Fibroblast of skin of abdomen (primary cell): ENCODE results near the gene DNAH8.
"Not testable (repeated sequence)": the region's sequence is repeated elsewhere in the genome, so short reads cannot be mapped to it uniquely, and the experiment has no call there.

ENCODE experiments used
- DNase-seq: peaks from one replicate; pipeline ENCODE4 v3.0.0-alpha.2; 2013

Gene DNAH8

DNA sequence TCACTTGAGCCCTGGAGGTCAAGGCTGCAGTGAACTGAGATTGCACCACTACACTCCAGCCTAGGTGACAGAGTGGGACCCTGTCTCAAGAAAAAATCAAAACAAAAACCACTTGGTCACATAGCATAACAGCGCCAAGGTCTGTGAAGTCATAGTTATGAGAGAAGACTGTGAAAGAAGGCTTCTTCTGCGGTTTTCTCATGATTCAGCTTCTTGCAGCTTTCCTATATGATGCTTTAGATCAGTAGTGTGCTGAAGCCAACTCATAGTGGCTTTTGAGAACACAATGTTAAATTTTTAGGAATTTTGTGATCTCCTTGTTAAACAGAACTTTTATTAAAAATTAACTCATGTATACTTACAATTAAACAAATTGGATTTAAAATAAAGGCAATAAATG is 197.3 kb downstream of the DNAH8 start:
- no peak for DNase-seq

DNA sequence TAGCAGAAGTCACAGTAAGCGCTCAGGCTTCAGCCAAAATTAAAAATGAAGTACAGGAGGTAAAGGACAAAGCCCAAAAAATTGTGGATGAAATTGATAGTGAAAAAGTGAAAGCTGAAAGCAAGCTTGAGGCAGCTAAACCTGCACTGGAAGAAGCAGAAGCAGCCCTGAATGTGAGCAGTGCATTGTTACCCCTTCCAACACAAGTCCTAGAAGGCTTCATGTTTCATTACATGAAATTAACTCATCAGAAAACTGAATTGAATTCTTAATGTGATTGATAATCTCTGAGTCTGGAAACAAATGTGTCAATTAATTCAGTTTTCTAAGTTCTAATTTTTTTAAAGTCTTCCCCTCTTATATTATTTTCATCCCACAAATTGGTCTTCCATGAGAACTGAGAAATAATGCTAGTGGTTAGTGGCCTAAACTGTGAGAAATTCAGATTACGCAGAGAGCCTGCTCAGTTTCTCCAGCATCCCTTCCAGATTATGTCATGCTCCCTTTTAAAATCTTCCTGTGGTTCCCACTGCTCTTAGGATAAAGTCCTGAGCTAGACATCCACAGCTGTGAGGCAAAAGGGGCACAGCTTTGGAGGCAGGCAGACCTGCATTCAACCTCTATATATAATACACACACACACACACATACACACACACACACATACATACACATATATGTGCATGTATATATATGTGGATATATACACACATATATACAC is 200.3 kb downstream of the DNAH8 start:
- no peak for DNase-seq

DNA sequence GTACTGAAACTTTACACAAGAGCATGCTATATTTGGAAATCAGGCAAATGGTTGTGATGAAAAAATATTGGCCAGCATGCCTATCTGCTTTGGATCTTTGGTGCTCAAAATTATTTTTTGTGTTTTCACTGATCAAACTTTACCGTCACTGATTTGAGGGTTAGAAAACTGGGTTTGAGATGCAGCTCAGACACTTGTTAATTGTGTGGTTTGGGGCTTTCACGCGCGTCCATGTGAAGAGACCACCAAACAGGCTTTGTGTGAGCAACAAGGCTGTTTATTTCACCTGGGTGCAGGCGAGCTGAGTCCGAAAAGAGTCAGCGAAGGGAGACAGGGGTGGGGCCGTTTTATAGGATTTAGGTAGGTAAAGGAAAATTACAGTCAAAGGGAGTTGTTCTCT is 206.4 kb downstream of the DNAH8 start:
- DNase-seq, result not testable (repeated sequence)

DNA sequence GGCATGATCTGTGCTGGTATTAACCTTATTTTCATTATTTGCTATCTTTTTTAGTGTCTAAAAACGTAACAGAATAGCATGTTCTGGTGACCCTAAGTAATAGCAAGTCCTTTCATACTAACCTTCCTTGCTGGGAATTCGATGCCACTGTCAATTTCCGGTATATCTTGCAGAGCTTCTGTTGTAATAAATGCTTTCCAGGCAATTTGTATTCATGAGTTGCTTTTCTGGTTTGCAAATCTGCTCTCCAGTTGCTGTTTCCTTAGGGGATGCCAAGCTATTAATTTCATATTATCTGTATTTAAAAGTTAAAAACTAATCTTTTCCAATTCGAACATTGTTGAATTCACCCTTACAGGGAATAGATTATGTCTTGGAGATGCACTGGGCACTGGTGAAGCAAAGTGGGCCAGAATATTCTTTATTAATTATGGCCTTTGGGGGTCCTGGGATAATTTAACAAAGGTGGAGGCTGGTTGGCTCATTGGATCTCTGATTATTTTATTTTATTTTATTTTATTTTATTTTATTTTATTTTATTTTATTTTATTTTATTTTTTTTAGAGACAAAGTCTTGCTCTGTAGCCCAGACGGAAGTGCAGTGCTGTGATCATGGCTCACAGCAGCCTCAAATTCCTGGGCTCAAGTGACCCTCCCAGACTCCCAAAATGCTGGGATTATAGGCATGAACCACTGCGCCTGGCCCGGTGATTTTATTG is 209.8 kb downstream of the DNAH8 start:
- DNase-seq, result no peak

DNA sequence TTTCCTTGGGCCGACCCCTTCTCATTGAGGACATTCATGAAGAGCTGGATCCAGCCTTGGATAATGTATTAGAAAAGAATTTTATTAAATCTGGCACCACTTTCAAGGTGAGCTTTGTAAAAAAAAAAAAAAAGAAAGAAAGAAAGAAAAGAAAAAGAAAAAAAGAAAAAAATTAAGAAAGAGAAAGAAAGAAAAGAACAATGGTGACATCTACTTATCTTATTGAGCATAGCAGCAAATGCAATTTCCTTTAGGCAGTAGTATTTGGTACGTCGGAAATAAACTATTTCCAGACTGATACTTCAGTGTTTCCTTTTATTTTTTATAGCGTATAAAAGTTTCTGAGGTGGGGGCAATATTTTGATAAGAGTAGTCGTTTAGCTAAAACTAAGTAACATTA is 214.4 kb downstream of the DNAH8 start:
- no peak for DNase-seq

DNA sequence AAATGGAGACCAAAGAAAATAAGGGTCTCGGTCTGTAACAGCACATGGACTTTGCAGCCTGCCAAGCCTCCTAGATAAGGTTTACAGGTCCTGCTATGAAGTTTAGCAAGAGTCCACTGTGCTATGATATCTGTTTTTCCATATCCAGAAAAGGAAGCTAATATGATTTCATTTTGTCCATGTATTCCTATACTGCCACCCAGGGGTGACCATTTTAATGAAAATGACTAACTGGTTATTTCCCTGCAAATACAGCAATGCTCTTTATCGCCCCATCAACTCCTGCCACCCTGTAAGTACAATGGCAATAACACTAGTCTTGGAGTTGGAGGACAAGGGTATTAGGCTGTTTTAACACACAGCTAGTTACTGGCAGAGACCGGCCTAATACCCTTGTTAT is 218.3 kb downstream of the DNAH8 start:
- DNase-seq, result peak; percentile 1

DNA sequence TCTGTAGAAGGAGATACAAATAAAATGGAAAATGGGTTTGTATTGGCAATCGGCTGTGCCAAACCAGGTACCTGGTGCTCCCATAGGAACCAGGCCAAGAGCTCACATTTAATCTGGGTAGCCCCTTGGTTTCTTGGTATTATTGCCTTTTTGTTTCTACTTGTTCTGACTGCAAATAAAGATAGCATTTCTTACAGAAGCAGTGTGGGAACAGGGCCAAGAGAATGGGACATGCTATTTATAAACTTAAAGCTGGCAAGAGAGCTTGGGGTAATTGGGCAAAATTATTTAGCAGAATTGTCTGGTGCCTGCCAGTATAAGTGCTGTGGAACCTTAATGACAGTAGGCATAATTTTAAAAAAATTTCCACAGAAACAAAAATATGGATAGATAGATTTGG is 219.9 kb downstream of the DNAH8 start:
- DNase-seq, result no peak

DNA sequence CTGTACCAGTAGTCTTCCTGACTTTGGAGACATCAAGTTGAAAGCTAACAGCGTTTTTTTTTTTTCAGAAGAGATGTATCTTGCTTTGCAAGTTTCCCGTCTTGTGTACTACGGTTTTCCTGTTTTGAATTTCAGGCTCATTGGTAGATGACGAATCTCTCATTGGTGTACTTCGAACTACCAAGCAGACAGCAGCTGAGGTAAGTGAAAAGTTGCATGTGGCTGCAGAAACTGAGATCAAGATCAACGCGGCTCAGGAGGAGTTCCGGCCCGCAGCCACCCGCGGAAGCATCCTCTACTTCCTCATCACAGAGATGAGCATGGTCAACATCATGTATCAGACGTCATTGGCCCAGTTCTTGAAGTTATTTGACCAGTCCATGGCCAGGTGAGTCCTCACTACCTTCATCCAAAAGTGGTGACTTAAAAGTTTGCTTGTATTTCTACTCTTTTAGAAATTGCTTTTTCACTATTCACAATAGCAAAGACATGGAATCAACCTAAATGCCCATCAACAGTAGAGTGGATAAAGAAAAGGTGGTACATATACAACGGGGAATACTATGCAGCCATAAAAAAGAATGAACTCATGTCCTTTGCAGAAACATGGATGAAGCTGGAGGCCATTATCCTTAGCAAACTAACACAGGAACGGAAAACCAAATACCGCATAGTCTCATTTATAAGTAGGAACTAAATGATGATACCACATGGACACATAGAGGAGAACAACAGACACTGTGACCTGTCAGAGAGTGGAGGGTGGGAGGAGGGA is 222.9 kb downstream of the DNAH8 start:
- DNase-seq, result no peak

DNA sequence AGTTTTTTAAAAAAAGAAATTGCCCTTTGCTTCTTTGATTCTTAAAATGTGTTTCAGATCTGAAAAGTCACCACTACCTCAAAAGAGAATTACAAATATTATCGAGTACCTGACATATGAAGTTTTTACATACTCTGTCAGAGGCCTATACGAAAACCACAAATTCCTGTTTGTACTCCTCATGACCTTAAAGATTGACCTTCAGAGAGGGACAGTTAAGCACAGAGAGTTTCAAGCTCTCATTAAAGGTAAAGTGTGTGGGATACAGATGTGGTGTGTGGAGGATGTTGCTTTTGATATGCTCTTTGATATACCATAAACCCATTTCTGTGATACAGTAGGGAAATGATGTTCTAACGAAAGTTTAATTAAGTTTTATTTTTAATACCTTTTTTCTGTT is 223.6 kb downstream of the DNAH8 start:
- no peak for DNase-seq

DNA sequence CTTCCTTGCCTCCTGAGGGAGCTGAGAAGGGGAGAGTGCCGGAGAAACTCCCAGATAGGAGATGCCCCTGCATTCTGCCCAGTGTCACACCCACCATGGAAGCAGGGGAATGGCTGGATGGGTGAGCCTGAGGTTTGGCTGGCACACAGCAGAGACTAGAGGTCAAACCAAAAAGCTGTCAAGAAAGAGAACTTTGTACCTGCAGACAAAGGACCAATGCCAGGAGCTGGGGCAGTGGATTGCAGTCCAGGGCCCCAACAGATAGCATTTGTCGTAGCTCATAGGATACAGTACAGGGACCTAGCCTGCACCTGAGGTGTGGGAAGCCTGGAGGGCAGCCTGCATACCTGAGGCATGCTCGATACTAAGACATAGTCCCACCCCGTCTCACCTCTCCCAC is 227.3 kb downstream of the DNAH8 start:
- DNase-seq, result no peak

DNA sequence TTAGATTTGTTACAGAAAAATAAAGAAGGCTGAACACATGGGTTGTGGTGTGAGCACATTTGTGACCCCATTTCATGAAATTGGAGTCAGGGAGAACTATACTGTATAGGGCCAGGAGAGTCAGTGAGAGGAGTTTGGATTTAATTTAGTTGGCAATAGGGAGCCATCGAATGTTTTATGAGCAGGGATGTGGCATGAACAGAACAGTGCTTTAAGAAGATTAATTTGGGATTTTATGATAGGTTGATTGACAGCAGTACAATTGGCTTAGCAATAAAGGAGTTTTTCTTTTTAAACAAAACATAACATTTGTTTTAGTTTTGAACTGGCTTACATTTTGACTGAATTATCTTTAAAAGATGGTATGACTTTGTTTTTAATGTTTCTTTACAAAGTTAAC is 227.9 kb downstream of the DNAH8 start:
- no peak for DNase-seq

DNA sequence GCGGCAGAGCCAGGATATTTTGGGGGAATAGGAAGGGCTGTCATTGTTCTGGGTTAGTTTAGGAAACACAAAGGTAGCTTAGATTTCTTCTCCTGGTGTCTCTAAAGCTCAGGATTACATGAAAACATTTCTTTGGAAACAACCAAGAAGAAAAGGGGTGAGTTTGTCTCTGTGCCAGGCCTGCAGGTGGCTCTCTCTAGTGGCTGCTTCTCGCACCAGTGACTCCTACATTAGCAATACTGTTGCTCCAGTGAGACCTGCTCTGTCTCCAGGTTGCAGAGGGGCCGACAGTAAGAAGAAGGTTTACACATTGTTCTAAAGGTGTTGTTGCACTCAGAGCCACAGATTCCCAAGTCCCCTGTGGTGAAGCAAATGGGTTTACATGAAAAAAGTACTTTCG is 228.9 kb downstream of the DNAH8 start:
- DNase-seq, result no peak

DNA sequence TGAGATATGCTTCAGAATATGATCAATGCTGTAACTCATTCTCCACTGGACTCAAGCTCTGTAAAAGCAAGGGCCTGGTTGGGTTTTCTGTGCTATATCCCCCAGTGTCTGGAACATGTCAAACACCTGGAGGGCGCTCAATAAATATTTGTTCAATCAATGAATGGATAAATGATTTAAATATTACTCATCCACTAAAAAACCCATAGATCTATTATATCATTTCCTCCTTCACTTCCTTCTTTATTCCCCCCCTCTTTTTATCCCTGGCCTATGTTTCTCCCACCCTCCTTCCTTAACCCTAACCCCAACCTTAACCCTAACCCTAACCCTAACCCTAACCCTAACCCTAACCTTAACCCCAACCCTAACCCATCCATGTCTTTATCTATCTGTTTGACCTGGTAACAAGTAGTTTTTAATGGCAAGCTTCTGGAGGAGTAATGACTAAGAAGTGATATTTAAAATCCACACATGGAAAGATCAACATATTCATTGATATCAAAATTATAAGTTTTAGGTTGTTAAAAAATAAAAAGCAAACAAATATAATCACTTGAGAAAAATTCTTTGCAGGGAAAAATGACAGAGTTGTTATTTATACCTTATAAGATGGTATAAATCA is 229.7 kb downstream of the DNAH8 start:
- DNase-seq, result no peak

DNA sequence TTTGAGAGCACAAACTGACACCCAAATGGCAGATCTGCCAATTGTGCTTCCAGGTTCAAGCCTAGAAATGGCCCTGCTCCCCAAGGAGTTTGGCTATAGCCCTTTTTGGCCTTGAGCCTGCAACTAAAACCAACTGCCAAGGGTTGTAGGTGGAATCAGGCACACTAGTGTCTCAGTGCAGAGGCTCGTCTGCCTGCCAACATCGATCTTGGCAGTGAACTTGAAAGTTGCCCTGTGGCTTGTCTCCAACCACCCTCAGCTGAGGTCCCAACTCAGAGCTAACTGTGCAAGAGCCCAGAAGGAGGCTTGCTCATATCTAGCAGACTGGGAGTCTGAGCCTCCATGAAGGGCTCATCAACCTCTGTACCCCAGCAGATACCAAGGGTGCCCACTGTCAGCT is 240.8 kb downstream of the DNAH8 start:
- no peak for DNase-seq

DNA sequence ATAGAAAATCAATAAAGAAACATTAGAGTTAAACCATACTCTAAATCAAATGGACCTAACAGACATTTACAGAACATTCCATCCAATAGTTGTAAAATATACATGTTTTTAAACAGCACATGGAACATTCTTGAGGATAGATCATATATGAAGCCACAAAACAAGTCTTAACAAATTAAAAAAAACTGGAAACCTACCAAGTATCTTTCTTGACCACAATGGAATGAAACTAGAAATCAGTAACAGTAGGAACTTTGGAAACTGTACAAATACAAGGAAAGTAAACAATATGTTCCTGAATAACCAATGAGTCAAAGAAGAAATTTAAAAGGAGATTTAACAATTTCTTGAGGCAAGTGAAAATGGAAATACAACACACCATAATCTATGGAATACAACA is 242.3 kb downstream of the DNAH8 start:
- DNase-seq, result no peak

DNA sequence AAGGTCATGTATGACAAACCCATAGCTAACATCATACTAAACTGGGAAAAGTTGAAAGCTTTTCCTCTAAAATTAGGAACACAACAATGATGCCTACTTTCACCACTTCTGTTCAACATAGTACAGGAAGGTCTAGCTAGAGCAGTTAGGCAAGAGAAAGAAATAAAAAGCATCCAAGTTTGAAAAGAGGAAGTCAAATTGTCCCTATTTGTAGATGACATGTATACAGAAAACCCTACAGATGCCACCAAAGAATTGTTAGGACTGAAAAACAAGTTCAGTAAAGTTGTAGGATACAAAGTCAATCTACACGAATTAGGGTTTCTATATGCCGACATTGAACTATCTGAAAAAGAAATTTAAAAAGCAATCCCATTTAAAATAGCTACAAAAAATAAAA is 244.0 kb downstream of the DNAH8 start:
- DNase-seq, result no peak

DNA sequence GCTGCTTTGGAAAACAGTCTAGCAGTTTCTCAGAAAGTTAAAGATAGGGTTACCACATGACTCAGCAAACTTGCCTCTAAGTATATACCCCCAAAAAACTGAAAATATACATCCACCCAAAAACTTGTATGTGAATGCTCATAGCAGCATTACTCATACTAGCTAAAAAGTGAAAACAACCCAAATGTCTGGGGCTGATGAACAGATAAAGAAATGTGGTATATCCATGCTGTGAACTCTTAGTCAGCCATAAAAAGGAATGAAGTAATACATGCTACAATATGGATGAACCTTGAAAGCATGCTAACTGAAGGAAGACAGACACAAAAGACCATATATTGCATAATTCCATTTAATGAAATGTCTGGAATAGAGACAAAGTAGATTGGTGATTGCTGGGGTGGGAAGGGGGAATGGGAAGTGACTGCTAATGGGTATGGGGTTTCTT is 253.6 kb downstream of the DNAH8 start:
- no peak for DNase-seq

DNA sequence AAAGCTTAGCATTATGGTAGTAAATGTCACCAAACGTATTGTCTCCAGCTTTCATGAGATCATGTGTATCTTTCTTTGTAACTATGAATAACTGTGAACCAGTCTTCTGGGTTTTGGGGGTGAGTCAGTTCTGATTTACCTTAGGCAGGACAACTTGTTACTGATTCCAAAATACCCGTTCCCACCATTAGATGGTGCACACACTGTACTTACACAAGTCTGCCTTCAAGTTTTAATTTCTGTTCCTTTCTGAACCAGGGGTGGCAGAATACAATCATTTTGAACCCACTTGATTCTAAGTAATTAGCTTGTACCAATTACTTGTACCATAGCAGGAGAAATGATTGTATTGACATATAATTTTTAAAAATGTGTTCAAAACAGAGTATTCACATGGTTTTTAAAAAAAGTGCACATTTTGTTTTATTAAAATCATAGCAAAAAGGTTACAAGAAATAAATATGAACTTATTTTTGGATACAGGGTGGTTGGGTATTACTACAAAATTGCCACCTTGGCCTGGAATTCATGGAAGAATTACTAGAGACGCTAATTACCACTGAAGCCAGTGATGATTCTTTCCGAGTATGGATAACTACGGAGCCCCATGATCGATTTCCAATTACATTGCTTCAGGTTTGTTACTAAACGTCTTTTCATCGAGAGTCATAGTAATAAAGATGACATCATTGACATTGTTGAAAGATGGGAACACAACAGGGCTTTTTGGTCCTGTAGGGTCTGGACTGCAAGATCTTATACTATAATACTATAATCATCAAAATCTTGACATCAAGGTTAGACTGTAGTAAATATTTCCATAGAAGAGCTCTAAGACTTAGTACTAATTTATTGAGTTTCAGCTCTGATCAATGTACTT is 258.3 kb downstream of the DNAH8 start:
- DNase-seq, result peak; percentile 38

DNA sequence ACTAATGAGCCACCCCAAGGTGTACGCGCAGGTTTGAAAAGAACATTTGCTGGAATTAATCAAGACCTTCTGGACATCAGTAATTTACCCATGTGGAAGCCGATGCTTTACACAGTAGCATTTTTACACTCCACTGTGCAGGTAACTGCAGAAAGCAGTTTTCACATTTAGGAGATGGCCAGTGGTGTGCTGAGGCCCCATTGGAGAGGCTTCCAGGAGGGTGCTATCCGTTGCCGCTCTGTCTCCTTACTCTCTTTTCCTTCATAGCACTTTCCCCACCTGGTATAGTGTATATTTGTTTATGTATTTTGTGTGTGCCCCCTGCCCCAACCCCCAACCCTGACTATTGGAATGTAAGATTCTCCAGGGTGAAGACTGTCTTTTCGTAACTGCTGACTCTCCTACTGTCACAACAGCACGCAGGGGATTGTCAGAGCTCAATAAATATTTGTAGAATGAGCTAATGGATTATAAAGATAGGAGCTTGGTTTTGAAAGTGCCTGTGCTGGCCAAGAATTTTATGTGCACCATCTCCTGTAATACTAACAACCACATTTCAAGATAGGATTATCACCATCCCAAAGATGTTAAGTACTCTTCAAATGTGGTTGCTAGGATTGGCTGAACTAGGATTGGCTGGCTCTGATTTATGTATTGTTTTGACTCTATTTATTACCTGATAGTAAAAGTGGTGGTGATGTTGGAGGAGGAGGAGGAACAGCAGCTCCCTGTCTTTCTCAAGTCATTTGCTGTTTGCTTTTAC is 259.5 kb downstream of the DNAH8 start:
- DNase-seq, result no peak

DNA sequence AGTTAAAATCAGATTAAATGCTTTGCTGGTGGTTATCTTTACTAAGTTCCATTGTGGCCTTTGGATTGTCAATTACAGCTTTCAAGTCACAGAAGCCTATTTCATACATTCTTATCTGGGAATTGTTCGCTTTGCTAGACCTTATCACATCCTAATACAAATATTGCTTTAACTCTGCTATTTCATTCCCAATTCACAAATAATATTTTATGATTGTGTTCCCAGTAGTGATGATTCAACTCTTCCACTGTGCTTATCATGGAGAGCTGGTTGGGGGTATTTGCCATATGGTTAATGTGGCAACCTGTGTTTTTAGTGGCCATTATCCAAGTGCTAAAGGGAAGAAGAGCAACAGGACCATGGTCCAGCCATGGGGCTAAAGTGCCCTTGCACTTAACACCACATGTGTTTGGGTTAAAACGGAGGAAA is 260.5 kb downstream of the DNAH8 start:
- no peak for DNase-seq

DNA sequence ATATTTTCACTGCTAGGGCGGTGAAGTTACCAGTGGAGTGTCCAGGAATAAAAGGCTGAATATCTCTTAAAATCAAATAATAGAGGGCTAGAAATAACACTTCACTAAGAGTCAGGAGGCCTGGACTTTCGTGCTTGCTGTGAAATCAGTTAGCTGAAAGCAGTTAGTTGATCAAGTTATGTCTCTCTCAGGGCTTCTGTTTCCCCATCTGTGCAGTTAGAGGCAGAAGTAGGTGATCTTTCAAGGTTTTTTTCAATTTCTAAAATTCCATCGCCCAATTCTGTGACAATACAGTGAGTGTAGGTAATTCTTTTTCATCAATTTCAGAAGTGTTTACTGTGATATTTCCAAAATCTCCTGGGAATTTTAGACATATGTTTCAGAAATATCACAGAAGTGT is 260.9 kb downstream of the DNAH8 start:
- no peak for DNase-seq
